Adipose tissue (tissue), 3 donors: Measurements from ENCODE around the gene ACYP2. TPM values are rescaled to one million over a fixed set of nuclear protein-coding genes. Genes with fewer than 3 reads are reported as not detected.

Experiments
- H3K27ac ChIP-seq: one replicate; pipeline ENCODE4 v1.5.1; 2013; ENCODE audit warnings: low read depth, low read length
- WGBS, 3 donors: extraction: QIAGEN DNeasy Blood & Tissue Kit; methylation state at CpG; one replicate each; pipeline ENCODE4 v1.1.7; 2013; 5-methylcytosine and 5-hydroxymethylcytosine counted together
- polyA plus RNA-seq, 3 donors: library from polyadenylated mRNA; stranded (reverse); fragments of 200-250 nt; gene quantifications; one replicate each; pipeline ENCODE4 v1.2.3, GENCODE V29; 2013
- donor health status: healthy with polysubstance abuse.
- donor health status: Bipolar disorder and iron deficiency.
- donor health status: healthy.

ACYP2 gene
- polyA plus RNA-seq, 3 donors: 14.4 to 26.7 (median 26.1) TPM

DNA sequence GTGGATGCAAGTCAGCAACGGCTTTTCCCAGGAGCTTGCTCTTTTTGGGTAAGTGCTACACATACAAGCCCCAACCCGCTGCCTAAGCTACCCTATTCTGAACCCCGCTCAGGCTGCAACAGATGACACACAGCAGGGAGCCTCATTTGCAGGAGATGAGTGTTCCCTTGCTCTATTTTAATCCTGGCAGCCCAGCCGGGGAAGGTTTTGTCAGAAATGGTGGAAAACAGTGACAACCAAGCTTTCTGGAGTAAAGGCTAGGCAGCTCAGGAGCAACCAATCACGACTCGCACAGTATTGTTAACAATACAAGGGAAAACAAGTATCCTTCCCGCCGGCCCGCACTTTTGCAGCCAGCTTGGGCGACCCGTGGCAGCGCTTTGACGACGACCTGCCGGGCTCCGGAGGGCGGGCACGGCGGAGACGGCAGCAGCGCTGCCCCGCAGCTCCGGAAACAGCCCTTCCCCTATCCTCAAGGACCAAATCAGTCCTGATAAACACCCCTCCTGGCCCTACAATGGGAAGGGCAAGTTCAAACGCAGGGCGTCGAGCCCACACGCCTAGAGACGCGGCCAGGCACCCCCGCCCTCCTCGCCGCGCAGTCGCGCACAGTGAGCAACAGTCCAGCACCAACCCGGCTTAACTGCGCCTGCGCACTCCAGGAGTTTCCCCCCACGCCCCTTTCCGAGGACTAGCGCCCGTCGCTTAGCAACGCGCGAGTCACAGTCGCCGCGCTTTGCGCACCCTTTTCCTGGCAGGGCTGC is 214.9 kb downstream of the ACYP2 start:
- peak overlapping the region; percentile 30 for H3K27ac ChIP-seq
- WGBS, 3 donors: 1 to 2% (median 2%) methylated on average over 49 to 50 of the region's 50 CpGs

DNA sequence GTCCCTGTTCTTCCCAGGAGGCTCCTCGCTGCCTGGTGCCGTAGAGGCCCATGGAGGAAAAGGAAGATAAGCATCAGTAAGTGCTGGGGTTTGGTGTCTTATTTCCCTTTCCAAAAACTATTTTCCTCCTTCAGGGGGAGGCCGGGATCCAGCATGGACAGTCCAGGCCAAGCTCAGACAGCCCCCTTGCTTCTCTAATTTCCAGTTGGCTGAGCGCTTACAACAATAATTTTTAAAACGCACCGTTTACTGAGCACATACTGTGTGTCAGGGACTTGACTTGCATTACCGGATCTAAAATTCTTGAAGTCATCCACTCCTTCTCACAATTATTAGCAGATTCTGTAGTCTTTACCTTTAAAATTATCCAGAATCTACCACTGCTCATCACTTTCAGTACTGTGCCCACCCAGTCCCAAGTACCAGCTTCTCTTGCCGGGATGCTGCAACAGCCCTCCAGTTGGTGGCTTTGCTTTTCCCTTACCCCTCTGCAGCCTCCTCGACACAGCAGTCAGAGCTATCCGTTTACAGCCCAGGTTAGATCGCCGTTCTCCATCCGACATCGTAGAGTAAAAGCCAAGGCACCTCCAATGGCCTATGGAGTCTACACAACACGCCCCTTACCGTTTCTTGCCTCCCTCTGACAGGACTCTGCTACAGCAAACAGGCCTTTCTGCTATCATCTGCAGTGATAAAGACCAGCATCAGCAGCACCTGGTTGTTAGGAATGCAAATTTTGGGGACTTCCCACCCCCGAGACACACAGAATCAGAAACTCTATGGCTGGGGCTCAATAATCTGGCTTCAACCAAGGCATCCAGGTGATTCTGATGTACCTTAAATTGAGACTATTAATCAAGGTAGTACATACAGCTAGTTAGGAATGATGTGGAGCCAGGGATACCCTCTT is 215.8 kb downstream of the ACYP2 start:
- WGBS, 3 donors: 38 to 45% (median 42%) methylated on average over 17 of the region's 17 CpGs
- no peak overlapping the region for H3K27ac ChIP-seq

DNA sequence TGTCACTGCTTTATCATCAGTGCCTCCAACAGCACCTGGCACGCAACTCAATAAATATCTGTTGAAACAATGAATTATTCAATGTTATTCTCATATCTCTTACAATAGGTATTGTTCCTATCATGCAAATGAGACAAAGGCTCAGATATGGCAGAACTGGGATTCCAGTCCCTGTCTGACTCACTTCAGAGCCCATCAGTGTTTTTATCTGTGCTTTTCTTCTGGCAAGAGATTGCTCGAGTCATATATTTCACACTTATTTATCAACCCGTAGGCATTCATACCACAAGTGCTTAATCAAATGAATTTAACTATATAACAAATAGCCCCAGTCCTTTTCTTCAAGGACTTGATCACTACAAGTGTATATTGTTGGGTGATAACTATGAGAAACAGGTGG is 217.0 kb downstream of the ACYP2 start:
- WGBS, 3 donors: 74 to 77% (median 77%) methylated on average over 3 of the region's 3 CpGs
- no peak overlapping the region for H3K27ac ChIP-seq

DNA sequence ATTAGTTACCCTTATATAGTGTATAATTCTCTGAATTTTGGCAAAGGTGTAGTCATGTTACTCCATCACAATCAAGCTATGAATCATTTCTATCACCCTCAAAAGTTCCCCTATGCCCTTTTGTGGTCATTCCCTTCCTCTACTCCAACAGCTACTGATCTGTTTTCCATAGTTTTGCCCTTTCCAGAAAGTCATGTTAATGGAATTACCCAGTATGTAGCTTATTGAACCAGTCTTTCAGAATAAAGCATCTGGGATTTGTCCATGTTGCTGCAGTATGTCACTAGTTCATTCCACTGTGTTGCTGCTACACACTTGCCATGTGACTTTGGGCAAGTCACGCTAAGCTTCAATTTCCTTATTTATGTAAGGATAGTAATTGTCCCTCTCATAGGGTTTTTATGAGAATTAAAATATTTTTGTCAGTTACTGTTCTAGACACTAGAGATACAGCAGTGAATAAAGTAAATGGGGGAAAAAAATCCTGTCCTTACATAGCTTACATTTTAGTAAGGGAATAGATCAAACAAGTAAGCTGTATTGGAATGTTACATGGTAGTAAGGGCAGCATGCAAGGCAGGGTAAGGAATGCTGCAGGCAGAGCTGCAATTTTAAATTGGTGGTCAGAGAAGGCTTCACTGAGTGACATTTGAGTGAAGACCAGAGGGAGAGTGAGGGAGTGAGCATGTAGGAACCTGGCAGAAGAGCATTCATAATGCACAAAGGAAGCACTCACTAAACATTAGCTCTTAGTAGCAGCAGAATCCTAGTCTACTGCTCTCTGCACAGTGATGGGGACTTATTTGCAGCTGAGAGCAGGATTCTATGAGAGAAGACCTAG is 220.9 kb downstream of the ACYP2 start:
- 74 to 80% (median 76%) methylated on average over 1 of the region's 1 CpG for WGBS, 3 donors
- no peak overlapping the region for H3K27ac ChIP-seq

DNA sequence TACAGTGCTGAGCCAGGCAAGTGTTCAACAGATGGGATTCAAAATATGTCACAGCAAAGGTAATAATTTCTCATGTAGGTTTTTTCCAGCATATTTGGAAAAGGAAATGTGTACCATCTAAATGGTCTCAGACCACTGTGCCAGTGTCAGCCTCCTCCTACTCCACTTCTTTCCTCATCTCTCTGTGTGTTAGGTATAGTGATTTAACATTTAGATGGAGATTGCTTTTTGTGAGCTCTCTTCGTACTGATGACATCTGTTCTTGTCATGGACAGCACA is 221.5 kb downstream of the ACYP2 start:
- H3K27ac ChIP-seq: no peak overlapping the region
- 79 to 95% (median 85%) methylated on average over 1 of the region's 1 CpG for whole genome bisulfite sequencing, 3 donors

DNA sequence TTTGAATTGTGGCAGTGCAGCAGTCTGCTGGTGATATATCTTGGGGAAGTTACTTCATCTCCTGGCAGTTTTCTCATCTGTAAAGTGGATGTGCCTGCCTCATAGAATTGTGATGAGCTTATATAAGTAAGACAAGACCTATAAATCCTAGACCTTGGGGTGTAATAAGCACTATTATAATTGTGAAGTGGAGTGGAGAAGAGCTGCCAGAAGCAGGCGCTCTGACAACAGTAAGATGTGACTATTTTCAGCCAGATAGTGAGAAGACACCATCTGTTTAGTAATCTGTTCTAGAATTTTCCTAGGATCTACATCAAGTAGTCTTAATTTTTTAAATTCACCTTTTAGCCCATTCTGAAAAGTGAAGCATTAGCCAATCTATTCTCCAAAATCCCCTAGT is 226.2 kb downstream of the ACYP2 start:
- 65 to 84% (median 78%) methylated on average over 1 of the region's 1 CpG for WGBS, 3 donors
- no peak overlapping the region for H3K27ac ChIP-seq

DNA sequence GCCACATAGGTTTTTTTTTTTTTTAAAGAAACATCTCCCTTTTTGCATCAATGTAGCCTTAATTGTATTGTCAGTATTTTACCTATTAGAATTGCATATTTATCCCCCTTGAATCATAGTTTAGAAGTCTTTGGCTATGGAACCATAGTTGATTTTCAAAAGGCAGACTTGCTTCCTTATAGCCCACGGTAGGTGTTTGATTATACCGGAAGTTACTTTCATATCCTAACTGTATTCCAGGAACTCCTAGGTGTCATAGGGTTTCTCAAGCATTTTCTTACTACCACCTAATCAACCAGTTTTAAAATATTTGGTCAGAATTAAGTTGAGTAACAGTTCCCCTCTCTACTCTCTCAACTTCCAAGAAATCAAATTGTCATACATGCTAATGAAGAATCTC is 227.2 kb downstream of the ACYP2 start:
- H3K27ac ChIP-seq: no peak overlapping the region
- WGBS, 3 donors: 77 to 91% (median 79%) methylated on average over 2 of the region's 2 CpGs

DNA sequence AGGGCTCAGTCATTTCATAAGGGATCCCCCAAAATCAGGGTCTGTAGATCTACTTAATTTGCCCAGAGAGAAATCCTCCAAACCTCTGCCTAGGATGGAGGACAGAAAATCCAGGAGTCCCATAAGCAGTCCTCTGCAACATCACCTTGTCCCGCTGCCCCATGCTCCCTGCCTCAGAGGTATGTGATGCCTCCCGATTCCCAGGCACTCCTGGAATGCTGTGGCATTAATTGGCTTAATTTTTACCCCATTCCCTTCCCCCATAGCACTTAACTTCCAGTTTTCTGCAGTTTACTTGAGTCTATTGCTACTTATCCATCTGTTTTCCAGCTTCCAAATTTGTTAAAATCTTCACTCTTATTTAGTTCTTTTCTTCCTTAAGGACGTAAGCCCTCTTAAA is 232.2 kb downstream of the ACYP2 start:
- 80 to 91% (median 87%) methylated on average over 3 of the region's 3 CpGs for WGBS, 3 donors
- H3K27ac ChIP-seq: no peak overlapping the region

DNA sequence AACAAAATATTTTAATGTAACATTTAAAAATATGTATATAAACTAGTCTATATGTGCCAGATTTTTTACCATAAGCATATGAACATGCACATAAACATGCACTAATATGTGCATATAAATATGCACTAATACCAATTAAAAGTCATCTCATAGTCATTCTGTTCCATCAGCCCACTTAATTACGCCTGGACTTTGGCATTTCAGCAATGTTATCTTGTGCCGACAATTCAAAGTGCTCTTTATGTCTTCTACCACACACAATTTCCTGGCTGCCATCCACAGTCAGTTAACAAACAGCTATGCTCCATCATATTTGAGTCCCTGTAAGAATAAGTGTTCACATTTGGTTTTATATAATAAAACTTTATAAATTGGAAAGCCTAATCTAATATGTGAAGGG is 233.2 kb downstream of the ACYP2 start:
- H3K27ac ChIP-seq: no peak overlapping the region
- WGBS, 3 donors: 39 to 84% (median 73%) methylated on average over 2 of the region's 2 CpGs

DNA sequence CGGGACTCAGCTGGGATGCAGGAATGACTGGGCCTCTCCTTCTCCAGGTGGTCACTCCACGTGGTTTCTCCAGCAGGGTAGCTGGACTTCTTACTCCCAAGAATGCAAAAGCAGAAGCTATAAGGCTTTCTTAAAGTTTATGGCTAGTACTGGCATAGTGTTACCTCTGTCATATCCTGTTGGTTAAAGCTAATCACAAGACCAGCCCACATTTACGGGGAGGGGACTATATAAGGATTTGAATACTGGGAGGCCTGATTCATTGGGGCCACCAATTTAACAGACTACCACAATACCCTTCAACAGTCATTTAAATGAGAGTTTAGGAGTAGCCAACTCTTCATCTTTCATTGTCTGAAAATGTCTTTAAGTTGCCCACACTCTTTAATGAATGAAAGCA is 235.0 kb downstream of the ACYP2 start:
- no peak overlapping the region for H3K27ac ChIP-seq
- WGBS, 3 donors: 48 to 85% (median 78%) methylated on average over 3 of the region's 3 CpGs

DNA sequence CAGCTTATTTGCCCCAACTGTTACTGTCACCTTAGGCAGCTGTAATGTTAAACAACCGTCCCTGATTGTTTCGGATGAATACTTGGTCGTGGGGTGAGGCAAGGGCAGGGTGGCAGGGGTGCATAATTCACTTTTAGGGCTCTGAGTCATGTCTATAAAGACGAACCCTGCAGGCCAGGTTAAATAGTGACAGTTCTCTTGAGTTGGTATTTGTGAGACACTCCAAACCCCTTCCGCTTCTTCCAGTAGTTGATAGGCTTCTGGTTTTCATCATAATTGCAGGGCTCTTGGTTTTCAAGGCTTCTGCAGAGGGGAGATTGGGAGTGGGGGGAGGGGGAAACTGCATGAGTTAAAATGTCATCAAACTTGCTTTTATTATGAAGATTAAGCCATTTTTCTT is 237.8 kb downstream of the ACYP2 start:
- 75 to 92% (median 88%) methylated on average over 5 of the region's 5 CpGs for WGBS, 3 donors
- H3K27ac ChIP-seq: no peak overlapping the region

Other genes starting within 250 kb of the ACYP2 start
- 10 to 100 TPM in 2 of 3 donors, 1 to 10 TPM in 1; 8.9 to 16.6 (median 12.5) TPM for gene PSME4, start 144.6 kb upstream of the ACYP2 start, polyA plus RNA-seq
- not detected for gene TSPYL6, start 140.6 kb downstream of the ACYP2 start, polyA plus RNA-seq